Measurements from ENCODE around the gene IGF1R.

Gene IGF1R

GRCh38 chr15:98827217-98827616 lies 178.9 kb downstream of the IGF1R start:
- no peak for DNase-seq (ENCODE audit: low spot score)

GRCh38 chr15:98830034-98830634 lies 181.8 kb downstream of the IGF1R start:
- DNase-seq (ENCODE audit: low spot score), result no peak

GRCh38 chr15:98834976-98835375 lies 186.6 kb downstream of the IGF1R start:
- DNase-seq (ENCODE audit: low spot score), result no peak

GRCh38 chr15:98835876-98836275 lies 187.5 kb downstream of the IGF1R start:
- DNase-seq (ENCODE audit: low spot score), result no peak

- DNase-seq (ENCODE audit: low spot score), result no peak
Observed at GRCh38 chr15:98838387-98839259, 190.3 kb downstream of the IGF1R start.

- no peak for DNase-seq (ENCODE audit: low spot score)
Observed at GRCh38 chr15:98840053-98840452, 191.7 kb downstream of the IGF1R start.

GRCh38 chr15:98841419-98841970 lies 193.2 kb downstream of the IGF1R start:
- DNase-seq (ENCODE audit: low spot score), result no peak

GRCh38 chr15:98842192-98842972 lies 194.0 kb downstream of the IGF1R start:
- no peak for DNase-seq (ENCODE audit: low spot score)

GRCh38 chr15:98842973-98843285 lies 194.6 kb downstream of the IGF1R start:
- DNase-seq (ENCODE audit: low spot score), result no peak

- DNase-seq (ENCODE audit: low spot score), result no peak
Observed at GRCh38 chr15:98843844-98844243, 195.5 kb downstream of the IGF1R start.

- DNase-seq (ENCODE audit: low spot score), result no peak
Observed at GRCh38 chr15:98844261-98844660, 195.9 kb downstream of the IGF1R start.

GRCh38 chr15:98845138-98845884 lies 197.0 kb downstream of the IGF1R start:
- no peak for DNase-seq (ENCODE audit: low spot score)

GRCh38 chr15:98850961-98851572 lies 202.7 kb downstream of the IGF1R start:
- peak; percentile 80 for DNase-seq (ENCODE audit: low spot score)

- peak; percentile 85 for DNase-seq (ENCODE audit: low spot score)
Observed at GRCh38 chr15:98853161-98853560, 204.8 kb downstream of the IGF1R start.

GRCh38 chr15:98853617-98854420 lies 205.5 kb downstream of the IGF1R start:
- DNase-seq (ENCODE audit: low spot score), result peak; percentile 37

- DNase-seq (ENCODE audit: low spot score), result no peak
Observed at GRCh38 chr15:98854496-98854895, 206.2 kb downstream of the IGF1R start.

GRCh38 chr15:98855067-98855814 lies 206.9 kb downstream of the IGF1R start:
- no peak for DNase-seq (ENCODE audit: low spot score)

- no peak for DNase-seq (ENCODE audit: low spot score)
Observed at GRCh38 chr15:98855815-98856531, 207.6 kb downstream of the IGF1R start.

GRCh38 chr15:98856532-98856907 lies 208.2 kb downstream of the IGF1R start:
- DNase-seq (ENCODE audit: low spot score), result peak; percentile 79
